Activated CD4-positive, alpha-beta memory T cell treated with anti-CD3 and anti-CD28 coated beads for 36 hours (primary cell): Measurements from ENCODE around the gene AK4. TPM values are rescaled to one million over a fixed set of nuclear protein-coding genes. Genes with fewer than 3 reads are reported as not detected.
A peak's percentile ranks its signal among the peaks of the same experiment; 100 is the strongest.

Experiments used
- CTCF ChIA-PET: fragments of 350-600 bp; sonication (Branson Sonifier 250); formaldehyde crosslinking; loops from one replicate; lab custom pipeline; 2021; ENCODE audit warnings: antibody characterized with exemption, inconsistent platforms; lab: Charles Lee
- POLR2A ChIA-PET: fragments of 350-600 bp; sonication (Branson Sonifier 250); formaldehyde crosslinking; loops from one replicate; lab custom pipeline; 2021; ENCODE audit warnings: antibody characterized with exemption; lab: Charles Lee
- DNase-seq: peaks from one replicate; pipeline ENCODE4 v3.0.0-alpha.2; 2020
- H3K27ac Mint-ChIP-seq: one replicate; pipeline ENCODE4 v1.8.0; 2021; ENCODE audit warnings: mixed read lengths
- H3K27me3 Mint-ChIP-seq: one replicate; pipeline ENCODE4 v1.8.0; 2021; ENCODE audit warnings: mixed read lengths
- H3K36me3 Mint-ChIP-seq: one replicate; pipeline ENCODE4 v1.8.0; 2021; ENCODE audit warnings: mixed read lengths
- H3K4me1 Mint-ChIP-seq: one replicate; pipeline ENCODE4 v1.8.0; 2021; ENCODE audit warnings: low read depth, mixed read lengths
- H3K4me3 Mint-ChIP-seq: one replicate; pipeline ENCODE4 v1.8.0; 2021; ENCODE audit warnings: mild to moderate bottlenecking, mixed read lengths
- H3K9me3 Mint-ChIP-seq: one replicate; pipeline ENCODE4 v1.8.0; 2021; ENCODE audit warnings: mixed read lengths
- intact Hi-C: fragments of 100-400 bp; cut with micrococcal nuclease; formaldehyde crosslinking; loops from one replicate; pipeline ENCODE4 v1.15.1; 2023
- total RNA-seq, 2 experiments: library from RNA; stranded (reverse); gene quantifications; one replicate each; pipeline ENCODE4 v1.2.3, GENCODE V29; 2021

The AK4 gene
- total RNA-seq, 2 experiments from 2014 or later, result 42.7 to 45.5 TPM

- Mint-ChIP-seq H3K9me3 (no peaks in the 10 kb centered on the region), H3K4me3 (no peak overlapping the region), H3K36me3 (no peaks in the 10 kb centered on the region), H3K27ac (no peak overlapping the region), H3K27me3 (peaks cover 7% of the 10 kb centered on the region), H3K4me1 (peaks cover 34% of the 10 kb centered on the region)
- intact Hi-C loops, result no loop called here
- ChIA-PET POLR2A (no interaction called here), CTCF (interaction anchor here (1.2 to 1.5 kb wide), 2 partner anchors 49 to 429 kb away, joined by 3 read pairs; no protein-coding TSS in a partner anchor)
- DNase-seq, result no peak
These were observed 110.1 kb downstream of the AK4 start for GRCh38 chr1:65258106-65258505.

- DNase-seq, result no peak
- intact Hi-C loops, result loop anchor here (2.0 kb wide), 1 partner anchor 165 kb away; no protein-coding TSS in a partner anchor
- peaks cover 14% of the 10 kb centered on the region for H3K27me3 Mint-ChIP-seq
- CTCF ChIA-PET, result no interaction called here
- no peaks in the 10 kb centered on the region for H3K9me3 Mint-ChIP-seq
- peaks cover 33% of the 10 kb centered on the region for H3K4me1 Mint-ChIP-seq
- H3K4me3 Mint-ChIP-seq, result no peak overlapping the region
- no peaks in the 10 kb centered on the region for H3K36me3 Mint-ChIP-seq
- POLR2A ChIA-PET, result no interaction called here
- no peak overlapping the region for H3K27ac Mint-ChIP-seq
These were observed 111.8 kb downstream of the AK4 start for GRCh38 chr1:65259816-65260215.

GRCh38 chr1:65260851-65261473, 113.0 kb downstream of the AK4 start:
- POLR2A ChIA-PET, result no interaction called here
- CTCF ChIA-PET, result interaction anchor here (1.1 to 1.2 kb wide), 2 partner anchors 25 to 168 kb away, joined by 3 to 4 read pairs; no protein-coding TSS in a partner anchor
- Mint-ChIP-seq H3K27ac (peak overlapping the region; percentile 57), H3K27me3 (peaks cover 8% of the 10 kb centered on the region), H3K4me3 (no peak overlapping the region), H3K36me3 (no peaks in the 10 kb centered on the region), H3K4me1 (peaks cover 31% of the 10 kb centered on the region), H3K9me3 (no peaks in the 10 kb centered on the region)
- DNase-seq, result peak; percentile 32
- intact Hi-C loops, result loop anchor here (1.0 to 2.0 kb wide), 2 partner anchors 132 to 164 kb away; no protein-coding TSS in a partner anchor

GRCh38 chr1:65263286-65263685, 115.3 kb downstream of the AK4 start:
- Mint-ChIP-seq H3K27me3 (peaks cover 22% of the 10 kb centered on the region), H3K36me3 (no peaks in the 10 kb centered on the region), H3K4me1 (peaks cover 39% of the 10 kb centered on the region), H3K4me3 (no peak overlapping the region), H3K27ac (no peak overlapping the region), H3K9me3 (no peaks in the 10 kb centered on the region)
- intact Hi-C loops, result no loop called here
- CTCF ChIA-PET, result no interaction called here
- DNase-seq, result no peak
- POLR2A ChIA-PET, result no interaction called here

GRCh38 chr1:65264197-65264929, 116.4 kb downstream of the AK4 start:
- Mint-ChIP-seq H3K36me3 (no peaks in the 10 kb centered on the region), H3K9me3 (no peaks in the 10 kb centered on the region), H3K4me1 (peaks cover 39% of the 10 kb centered on the region), H3K27ac (no peak overlapping the region), H3K27me3 (peaks cover 22% of the 10 kb centered on the region), H3K4me3 (peak overlapping the region; percentile 4)
- peak; percentile 19 for DNase-seq
- CTCF ChIA-PET, result no interaction called here
- POLR2A ChIA-PET, result no interaction called here
- intact Hi-C loops, result no loop called here

GRCh38 chr1:65265296-65265650, 117.3 kb downstream of the AK4 start:
- CTCF ChIA-PET, result no interaction called here
- H3K27me3 Mint-ChIP-seq, result peaks cover 25% of the 10 kb centered on the region
- H3K27ac Mint-ChIP-seq, result no peak overlapping the region
- H3K36me3 Mint-ChIP-seq, result no peaks in the 10 kb centered on the region
- H3K9me3 Mint-ChIP-seq, result no peaks in the 10 kb centered on the region
- POLR2A ChIA-PET, result no interaction called here
- intact Hi-C loops, result no loop called here
- no peak for DNase-seq
- peak overlapping the region; percentile 57 for H3K4me3 Mint-ChIP-seq
- peaks cover 31% of the 10 kb centered on the region for H3K4me1 Mint-ChIP-seq

- intact Hi-C loops, result no loop called here
- peak; percentile 37 for DNase-seq
- ChIA-PET POLR2A (interaction anchor here (1.8 kb wide), 1 partner anchor 11 kb away, joined by 8 read pairs; no protein-coding TSS in a partner anchor), CTCF (interaction anchor here (0.8 kb wide), 1 partner anchor 128 kb away, joined by 3 read pairs; no protein-coding TSS in a partner anchor)
- peaks cover 25% of the 10 kb centered on the region for H3K27me3 Mint-ChIP-seq
- no peaks in the 10 kb centered on the region for H3K36me3 Mint-ChIP-seq
- H3K4me1 Mint-ChIP-seq, result peaks cover 26% of the 10 kb centered on the region
- no peak overlapping the region for H3K27ac Mint-ChIP-seq
- peak overlapping the region; percentile 57 for H3K4me3 Mint-ChIP-seq
- H3K9me3 Mint-ChIP-seq, result no peaks in the 10 kb centered on the region
These were observed 117.8 kb downstream of the AK4 start for GRCh38 chr1:65265651-65266351.

GRCh38 chr1:65266476-65266875, 118.5 kb downstream of the AK4 start:
- ChIA-PET CTCF (interaction anchor here (0.8 kb wide), 1 partner anchor 128 kb away, joined by 3 read pairs; no protein-coding TSS in a partner anchor), POLR2A (interaction anchor here (1.8 kb wide), 1 partner anchor 12 kb away, joined by 8 read pairs; no protein-coding TSS in a partner anchor)
- H3K4me1 Mint-ChIP-seq, result peaks cover 21% of the 10 kb centered on the region
- H3K27me3 Mint-ChIP-seq, result peaks cover 25% of the 10 kb centered on the region
- no peak overlapping the region for H3K4me3 Mint-ChIP-seq
- no peak overlapping the region for H3K27ac Mint-ChIP-seq
- H3K36me3 Mint-ChIP-seq, result no peaks in the 10 kb centered on the region
- no peaks in the 10 kb centered on the region for H3K9me3 Mint-ChIP-seq
- intact Hi-C loops, result no loop called here
- DNase-seq, result no peak

- intact Hi-C loops, result no loop called here
- ChIA-PET POLR2A (interaction anchor here (1.8 kb wide), 1 partner anchor 13 kb away, joined by 8 read pairs; no protein-coding TSS in a partner anchor), CTCF (no interaction called here)
- H3K4me3 Mint-ChIP-seq, result no peak overlapping the region
- H3K27ac Mint-ChIP-seq, result no peak overlapping the region
- peaks cover 25% of the 10 kb centered on the region for H3K27me3 Mint-ChIP-seq
- no peaks in the 10 kb centered on the region for H3K9me3 Mint-ChIP-seq
- peaks cover 21% of the 10 kb centered on the region for H3K4me1 Mint-ChIP-seq
- no peaks in the 10 kb centered on the region for H3K36me3 Mint-ChIP-seq
- DNase-seq, result no peak
These were observed 119.3 kb downstream of the AK4 start for GRCh38 chr1:65267271-65267670.

GRCh38 chr1:65267683-65268082, 119.7 kb downstream of the AK4 start:
- peaks cover 25% of the 10 kb centered on the region for H3K27me3 Mint-ChIP-seq
- peaks cover 21% of the 10 kb centered on the region for H3K4me1 Mint-ChIP-seq
- intact Hi-C loops, result no loop called here
- no peak for DNase-seq
- POLR2A ChIA-PET, result interaction anchor here (1.8 kb wide), 1 partner anchor 13 kb away, joined by 8 read pairs; no protein-coding TSS in a partner anchor
- H3K27ac Mint-ChIP-seq, result no peak overlapping the region
- no peaks in the 10 kb centered on the region for H3K36me3 Mint-ChIP-seq
- H3K4me3 Mint-ChIP-seq, result no peak overlapping the region
- H3K9me3 Mint-ChIP-seq, result no peaks in the 10 kb centered on the region
- CTCF ChIA-PET, result no interaction called here

GRCh38 chr1:65269612-65270011, 121.6 kb downstream of the AK4 start:
- intact Hi-C loops, result no loop called here
- H3K4me1 Mint-ChIP-seq, result peaks cover 17% of the 10 kb centered on the region
- H3K9me3 Mint-ChIP-seq, result no peaks in the 10 kb centered on the region
- no peaks in the 10 kb centered on the region for H3K36me3 Mint-ChIP-seq
- ChIA-PET CTCF (no interaction called here), POLR2A (no interaction called here)
- H3K27me3 Mint-ChIP-seq, result peaks cover 19% of the 10 kb centered on the region
- DNase-seq, result no peak
- H3K4me3 Mint-ChIP-seq, result no peak overlapping the region
- no peak overlapping the region for H3K27ac Mint-ChIP-seq
